22Rv1 (cell line): Measurements from ENCODE around the gene SLCO4C1.

Experiments
- CTCF ChIP-seq: fragments of 450-650 bp; IDR thresholded peaks from 2 replicates; pipeline ENCODE4 v1.5.1; 2017; ENCODE audit warnings: mild to moderate bottlenecking
- ZFX ChIP-seq: fragments of 450-650 bp; IDR thresholded peaks from 2 replicates; pipeline ENCODE4 v1.6.1; 2017; ENCODE audit warnings: antibody characterized with exemption, borderline replicate concordance

- TF ChIP-seq CTCF (no peak), ZFX (no peak)
Measured at GRCh38 chr5:102229685-102230084, 66.4 kb downstream of the SLCO4C1 start.
